Progenitor cell of endocrine pancreas (in vitro differentiated cells): ENCODE data around the gene CPED1. TPM values are rescaled to one million over a fixed set of nuclear protein-coding genes. Genes with fewer than 3 reads are reported as not detected.

ENCODE experiments used
- DNase-seq: peaks from one replicate; pipeline ENCODE4 v3.0.0; 2021; ENCODE audit warnings: low spot score; ENCODE audit not compliant: unreplicated experiment
- H3K27ac Mint-ChIP-seq: 2 replicates; pipeline ENCODE4 v1.8.0; 2021; ENCODE audit warnings: mild to moderate bottlenecking, moderate library complexity, mixed read lengths
- H3K27me3 Mint-ChIP-seq: 2 replicates; pipeline ENCODE4 v1.8.0; 2021; ENCODE audit warnings: mixed read lengths
- H3K36me3 Mint-ChIP-seq: 2 replicates; pipeline ENCODE4 v1.8.0; 2022; ENCODE audit warnings: mixed read lengths; ENCODE audit not compliant: insufficient read depth
- H3K4me1 Mint-ChIP-seq: 2 replicates; pipeline ENCODE4 v1.8.0; 2021; ENCODE audit warnings: low read depth, mixed read lengths
- H3K4me3 Mint-ChIP-seq: 2 replicates; pipeline ENCODE4 v1.8.0; 2021; ENCODE audit warnings: low read depth, mild to moderate bottlenecking, moderate library complexity, mixed read lengths
- H3K9me3 Mint-ChIP-seq: 2 replicates; pipeline ENCODE4 v1.8.0; 2021; ENCODE audit warnings: low read depth, mixed read lengths
- CTCF ChIP-seq: fragments of 200-600 bp; sonication (generic); IDR thresholded peaks from one replicate; pipeline ENCODE4 v1.5.0; 2021; ENCODE audit warnings: antibody characterized with exemption, mild to moderate bottlenecking; ENCODE audit not compliant: unreplicated experiment
- total RNA-seq: library from RNA; stranded (reverse); gene quantifications from 2 replicates; pipeline ENCODE4 v1.2.1, GENCODE V29; 2021

Gene CPED1
- total RNA-seq, 1 donor from 2014 or later, result 1.1 TPM

- H3K9me3 Mint-ChIP-seq, result no peaks in the 10 kb centered on the region
- H3K4me1 Mint-ChIP-seq, result no peaks in the 10 kb centered on the region
- no peaks in the 10 kb centered on the region for H3K36me3 Mint-ChIP-seq
- no peak for DNase-seq
- no peaks in the 10 kb centered on the region for H3K27me3 Mint-ChIP-seq
- H3K4me3 Mint-ChIP-seq, result no peak overlapping the region
- TF ChIP-seq CTCF, result no peak
- no peak overlapping the region for H3K27ac Mint-ChIP-seq
Observed at GRCh38 chr7:121341933-121342332, 353.4 kb downstream of the CPED1 start.

GRCh38 chr7:121342631-121343030 lies 354.1 kb downstream of the CPED1 start:
- TF ChIP-seq CTCF, result no peak
- no peak for DNase-seq
- no peaks in the 10 kb centered on the region for H3K9me3 Mint-ChIP-seq
- H3K27ac Mint-ChIP-seq, result no peak overlapping the region
- H3K4me3 Mint-ChIP-seq, result no peak overlapping the region
- H3K27me3 Mint-ChIP-seq, result no peaks in the 10 kb centered on the region
- no peaks in the 10 kb centered on the region for H3K4me1 Mint-ChIP-seq
- H3K36me3 Mint-ChIP-seq, result no peaks in the 10 kb centered on the region

- H3K36me3 Mint-ChIP-seq, result no peaks in the 10 kb centered on the region
- no peaks in the 10 kb centered on the region for H3K9me3 Mint-ChIP-seq
Observed at GRCh38 chr7:121343302-121343701, 354.8 kb downstream of the CPED1 start.

GRCh38 chr7:121344093-121344492 lies 355.6 kb downstream of the CPED1 start:
- Mint-ChIP-seq H3K27ac (no peak overlapping the region), H3K27me3 (no peaks in the 10 kb centered on the region), H3K36me3 (no peaks in the 10 kb centered on the region), H3K4me3 (no peak overlapping the region), H3K4me1 (no peaks in the 10 kb centered on the region), H3K9me3 (no peaks in the 10 kb centered on the region)
- DNase-seq, result no peak
- no peak for TF ChIP-seq CTCF

More at GRCh38 chr7:121343302-121343701, 354.8 kb downstream of the CPED1 start:
- Mint-ChIP-seq H3K27me3 (no peaks in the 10 kb centered on the region), H3K4me3 (no peak overlapping the region), H3K27ac (no peak overlapping the region), H3K4me1 (no peaks in the 10 kb centered on the region)
- DNase-seq, result no peak
- no peak for TF ChIP-seq CTCF

- Mint-ChIP-seq H3K4me1 (no peaks in the 10 kb centered on the region), H3K27ac (no peak overlapping the region), H3K4me3 (no peak overlapping the region), H3K36me3 (no peaks in the 10 kb centered on the region), H3K9me3 (no peaks in the 10 kb centered on the region), H3K27me3 (no peaks in the 10 kb centered on the region)
- no peak for DNase-seq
- no peak for TF ChIP-seq CTCF
Observed at GRCh38 chr7:121344497-121344896, 356.0 kb downstream of the CPED1 start.

Other genes with a start within 250 kb of the CPED1 start
- 23.2 and 25.3 TPM in 2 replicates for gene TSPAN12, start 130.6 kb upstream of the CPED1 start, total RNA-seq
- gene ING3, start 37.9 kb upstream of the CPED1 start, total RNA-seq, result 27.4 and 28.3 TPM in 2 replicates